ENCODE results near the gene GRIN2A.

GRCh38 chr16:10191096-10191495 lies 8.9 kb upstream of the GRIN2A start:
- TF ChIP-seq MAZ (IDR thresholded peaks at IDR 0.05; ENCODE audit: borderline replicate concordance, low read depth, low read length) (no peak), ZSCAN20 (CRISPR knock-in tag; IDR thresholded peaks at IDR 0.05) (no peak), JUNB (IDR thresholded peaks at IDR 0.05) (no peak), CHD2 (IDR thresholded peaks at IDR 0.05; ENCODE audit: low read length, partially characterized antibody) (no peak), BHLHE40 (IDR thresholded peaks at IDR 0.05; ENCODE audit: low read depth, low read length) (no peak)
- TF ChIP-seq, protein P1, sequence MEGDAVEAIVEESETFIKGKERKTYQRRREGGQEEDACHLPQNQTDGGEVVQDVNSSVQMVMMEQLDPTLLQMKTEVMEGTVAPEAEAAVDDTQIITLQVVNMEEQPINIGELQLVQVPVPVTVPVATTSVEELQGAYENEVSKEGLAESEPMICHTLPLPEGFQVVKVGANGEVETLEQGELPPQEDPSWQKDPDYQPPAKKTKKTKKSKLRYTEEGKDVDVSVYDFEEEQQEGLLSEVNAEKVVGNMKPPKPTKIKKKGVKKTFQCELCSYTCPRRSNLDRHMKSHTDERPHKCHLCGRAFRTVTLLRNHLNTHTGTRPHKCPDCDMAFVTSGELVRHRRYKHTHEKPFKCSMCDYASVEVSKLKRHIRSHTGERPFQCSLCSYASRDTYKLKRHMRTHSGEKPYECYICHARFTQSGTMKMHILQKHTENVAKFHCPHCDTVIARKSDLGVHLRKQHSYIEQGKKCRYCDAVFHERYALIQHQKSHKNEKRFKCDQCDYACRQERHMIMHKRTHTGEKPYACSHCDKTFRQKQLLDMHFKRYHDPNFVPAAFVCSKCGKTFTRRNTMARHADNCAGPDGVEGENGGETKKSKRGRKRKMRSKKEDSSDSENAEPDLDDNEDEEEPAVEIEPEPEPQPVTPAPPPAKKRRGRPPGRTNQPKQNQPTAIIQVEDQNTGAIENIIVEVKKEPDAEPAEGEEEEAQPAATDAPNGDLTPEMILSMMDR (IDR thresholded peaks at IDR 0.05), result no peak
